ENCODE data around the gene HEPACAM. TPM values are rescaled to one million over a fixed set of nuclear protein-coding genes. Genes with fewer than 3 reads are reported as not detected.

The HEPACAM gene
- total RNA-seq (1 to 10 TPM in 2 of 4 donors, under 1 TPM in 2; 0.27 to 5.5 (median 1.2) TPM), polyA plus RNA-seq (under 1 TPM in 1 of 3 donors, not detected in 2; 0.52 TPM)

GRCh38 chr11:124935548-124936514, at the start of gene HEPACAM:
Gene HEPACAM, minus strand, starts transcription at chr11:124936047. Its CDS starts 41 bp downstream, at chr11:124936006.
- Histone ChIP-seq H3K9me3 (no peaks in the 10 kb centered on the region), H3K4me3 (no peak within 1 kb of the TSS), H3K27me3 (peaks cover 0 to 4% (median 3%) of the 10 kb centered on the region in 3 donors), H3K4me1 (no peaks in the 10 kb centered on the region), H3K36me3 (no peaks in the 10 kb centered on the region), H3K27ac (peak within 1 kb of the TSS in 1 of 4 donors; percentile 19)
- 90 to 91% methylated on average over 18 of the region's 18 CpGs for WGBS, 2 donors
- intact Hi-C loops (cut with DNase I) = no loop called here
- no peak for TF ChIP-seq CTCF (IDR thresholded peaks at IDR 0.05)
- no peak for TF ChIP-seq POLR2AphosphoS5 (IDR thresholded peaks at IDR 0.05)
- TF ChIP-seq POLR2A (IDR thresholded peaks at IDR 0.05) = no peak
- TF ChIP-seq EP300 (IDR thresholded peaks at IDR 0.05) = no peak
- DNase-seq = no peak

GRCh38 chr11:124984512-124984854, 48.6 kb upstream of the HEPACAM start:
- H3K27ac ChIP-seq = no peak overlapping the region
- no peaks in the 10 kb centered on the region for H3K27me3 ChIP-seq
- H3K4me3 ChIP-seq = no peak overlapping the region
- peaks cover 0 to 7% (median 3%) of the 10 kb centered on the region in 4 donors for H3K9me3 ChIP-seq
- 97 to 98% methylated on average over 3 of the region's 3 CpGs for WGBS, 2 donors
- intact Hi-C loops (cut with DNase I) = no loop called here
- H3K36me3 ChIP-seq = no peaks in the 10 kb centered on the region
- no peak for DNase-seq
- TF ChIP-seq CTCF (IDR thresholded peaks at IDR 0.05) (no peak), POLR2AphosphoS5 (IDR thresholded peaks at IDR 0.05) (no peak), POLR2A (IDR thresholded peaks at IDR 0.05) (no peak), EP300 (IDR thresholded peaks at IDR 0.05) (no peak)
- H3K4me1 ChIP-seq = no peaks in the 10 kb centered on the region

DNA sequence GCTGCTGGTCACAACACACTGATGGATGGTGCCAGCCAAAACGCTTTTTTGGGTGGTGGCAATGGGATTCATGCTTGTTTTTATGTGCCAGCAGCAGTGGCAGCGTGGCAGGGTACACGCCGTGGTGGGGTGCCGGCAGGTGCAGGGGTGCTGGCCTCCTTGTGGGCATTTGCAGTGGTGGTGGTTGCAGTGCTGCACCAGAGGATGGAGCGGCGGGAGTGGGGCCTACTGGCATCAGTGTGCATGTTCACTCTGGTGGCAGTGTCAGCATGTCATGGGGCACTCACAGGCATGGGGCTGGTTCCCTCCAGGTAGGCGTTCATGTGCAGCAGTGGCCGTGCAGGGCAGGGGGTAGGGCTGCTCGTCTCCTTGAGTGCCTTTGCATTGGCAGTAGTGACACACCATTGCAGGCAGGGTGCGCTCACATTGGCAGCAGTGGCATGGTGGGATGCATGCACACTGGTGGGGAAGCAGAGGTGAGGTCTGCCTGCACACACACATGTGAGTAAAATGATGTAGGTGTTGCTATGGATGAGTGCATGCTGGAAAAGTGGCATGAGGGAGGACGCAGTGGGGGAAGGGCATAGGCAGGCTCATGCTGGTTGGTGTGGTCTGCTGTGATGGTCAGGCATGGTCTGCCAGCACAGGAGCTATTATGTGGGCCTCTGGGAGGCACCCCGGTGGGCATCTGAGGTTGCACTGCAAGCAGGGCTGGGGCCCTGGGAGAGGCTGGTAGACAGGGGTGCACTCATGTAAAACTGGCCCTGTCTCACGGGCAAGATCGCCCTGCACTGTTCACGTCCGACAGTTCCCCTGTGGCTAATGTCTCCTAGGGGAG, 48.0 kb upstream of the HEPACAM start:
- no peak for DNase-seq
- Histone ChIP-seq H3K4me1 (no peaks in the 10 kb centered on the region), H3K9me3 (peaks cover 0 to 7% (median 3%) of the 10 kb centered on the region in 4 donors), H3K4me3 (no peak overlapping the region), H3K27ac (no peak overlapping the region), H3K27me3 (no peaks in the 10 kb centered on the region), H3K36me3 (no peaks in the 10 kb centered on the region)
- WGBS, 2 donors = 95% methylated on average over 17 of the region's 17 CpGs
- TF ChIP-seq EP300 (IDR thresholded peaks at IDR 0.05) = no peak
- intact Hi-C loops (cut with DNase I) = no loop called here

DNA sequence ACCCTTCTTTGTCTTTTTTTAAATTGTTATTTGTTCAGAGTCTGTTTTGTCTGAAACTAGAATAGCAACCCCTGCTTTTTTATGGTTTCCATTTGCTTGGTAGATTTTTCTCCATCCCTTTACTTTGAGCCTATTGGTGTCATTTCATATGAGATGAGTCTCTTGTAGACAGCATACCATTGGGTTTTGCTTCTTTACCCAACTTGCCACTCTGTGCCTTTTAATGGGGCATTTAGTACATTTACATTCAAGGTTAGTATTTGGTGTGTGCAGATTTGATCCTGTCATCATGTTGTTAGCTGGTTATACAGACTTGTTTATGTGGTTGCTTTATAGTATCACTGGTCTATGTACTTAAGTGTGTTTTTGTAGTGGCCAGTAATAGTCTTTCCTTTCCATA, 46.2 kb upstream of the HEPACAM start:
- no peak for DNase-seq
- no peaks in the 10 kb centered on the region for H3K36me3 ChIP-seq
- H3K27ac ChIP-seq = no peak overlapping the region
- H3K9me3 ChIP-seq = peaks cover 0 to 7% (median 3%) of the 10 kb centered on the region in 4 donors
- TF ChIP-seq EP300 (IDR thresholded peaks at IDR 0.05) = no peak
- TF ChIP-seq CTCF (IDR thresholded peaks at IDR 0.05) = no peak
- no peak for TF ChIP-seq POLR2AphosphoS5 (IDR thresholded peaks at IDR 0.05)
- TF ChIP-seq POLR2A (IDR thresholded peaks at IDR 0.05) = no peak
- no peaks in the 10 kb centered on the region for H3K4me1 ChIP-seq
- no peak overlapping the region for H3K4me3 ChIP-seq
- intact Hi-C loops (cut with DNase I) = no loop called here
- no peaks in the 10 kb centered on the region for H3K27me3 ChIP-seq

GRCh38 chr11:124978316-124978715, 42.5 kb upstream of the HEPACAM start:
- WGBS, 2 donors = 93 to 95% methylated on average over 2 of the region's 2 CpGs
- no peak for DNase-seq
- intact Hi-C loops (cut with DNase I) = no loop called here
- Histone ChIP-seq H3K4me3 (no peak overlapping the region), H3K9me3 (peaks cover 0 to 7% (median 3%) of the 10 kb centered on the region in 4 donors), H3K36me3 (no peaks in the 10 kb centered on the region), H3K4me1 (no peaks in the 10 kb centered on the region), H3K27ac (no peak overlapping the region), H3K27me3 (no peaks in the 10 kb centered on the region)
- TF ChIP-seq POLR2A (IDR thresholded peaks at IDR 0.05) = no peak
- no peak for TF ChIP-seq POLR2AphosphoS5 (IDR thresholded peaks at IDR 0.05)
- TF ChIP-seq EP300 (IDR thresholded peaks at IDR 0.05) = no peak
- no peak for TF ChIP-seq CTCF (IDR thresholded peaks at IDR 0.05)
